ENCODE results near the gene NABP2.

GRCh38 chr12:56190695-56191155 lies 33.4 kb upstream of the NABP2 start:
- TF ChIP-seq CTCF (conservative IDR thresholded peaks at IDR 0.05; ENCODE audit: low read depth, low read length) (no peak), EZH2 (IDR thresholded peaks at IDR 0.05; ENCODE audit: borderline replicate concordance, low read depth, low read length, poor library complexity, severe bottlenecking) (no peak)

Measured in A673 (cell line).